OCI-LY1 (cell line): ENCODE data around the gene ZP1.

ENCODE experiments used
- H2AFZ ChIP-seq: fragments of 200-600 bp; sonication (generic), shearing (Covaris generic); 2 replicates; pipeline ENCODE4 v1.6.0; 2014; ENCODE audit warnings: antibody characterized with exemption, mild to moderate bottlenecking, low read length
- H3F3A ChIP-seq: fragments of 200-600 bp; sonication (generic), shearing (Covaris generic); 2 replicates; pipeline ENCODE4 v1.6.0; 2014; ENCODE audit warnings: mild to moderate bottlenecking, antibody characterized with exemption, low read length, moderate library complexity; ENCODE audit not compliant: insufficient read depth
- H3K27ac ChIP-seq: fragments of 200-600 bp; sonication (generic); 2 replicates; pipeline ENCODE4 v1.5.1; 2014; ENCODE audit warnings: low read length, mixed run types, mild to moderate bottlenecking, low read depth; ENCODE audit not compliant: poor library complexity, severe bottlenecking
- H3K27me3 ChIP-seq: fragments of 200-600 bp; sonication (generic); 2 replicates; pipeline ENCODE4 v1.6.0; 2014; ENCODE audit warnings: antibody characterized with exemption, mild to moderate bottlenecking, low read length, moderate library complexity; ENCODE audit not compliant: insufficient read depth
- H3K36me3 ChIP-seq: fragments of 200-600 bp; sonication (generic); 2 replicates; pipeline ENCODE4 v1.6.1; 2014; ENCODE audit warnings: mild to moderate bottlenecking, antibody characterized with exemption, low read length, moderate library complexity, mixed read lengths; ENCODE audit not compliant: insufficient read depth
- H3K4me1 ChIP-seq: fragments of 200-600 bp; sonication (generic); 2 replicates; pipeline ENCODE4 v1.5.1; 2014; ENCODE audit warnings: mild to moderate bottlenecking, low read length, moderate library complexity; ENCODE audit not compliant: insufficient read depth, severe bottlenecking
- H3K4me2 ChIP-seq: fragments of 200-600 bp; sonication (generic), shearing (Covaris generic); 2 replicates; pipeline ENCODE4 v1.6.1; 2014; ENCODE audit warnings: low read length
- H3K4me3 ChIP-seq: fragments of 200-600 bp; sonication (generic); 2 replicates; pipeline ENCODE4 v1.5.1; 2014; ENCODE audit warnings: low read length, low read depth, mild to moderate bottlenecking, mixed read lengths; ENCODE audit not compliant: poor library complexity, severe bottlenecking
- H3K79me2 ChIP-seq: fragments of 200-600 bp; shearing (Covaris generic); 2 replicates; pipeline ENCODE4 v1.6.1; 2016; ENCODE audit warnings: mixed run types, low read length, mixed read lengths; ENCODE audit not compliant: insufficient read depth
- H3K9ac ChIP-seq: fragments of 200-600 bp; sonication (generic), shearing (Covaris generic); 2 replicates; pipeline ENCODE4 v1.6.1; 2014; ENCODE audit warnings: mild to moderate bottlenecking, low read length, mixed read lengths
- H3K9me2 ChIP-seq: fragments of 200-600 bp; sonication (generic), shearing (Covaris generic); 2 replicates; pipeline ENCODE4 v1.6.1; 2014; ENCODE audit warnings: low read depth, mild to moderate bottlenecking, low read length, mixed read lengths
- H3K9me3 ChIP-seq: fragments of 200-600 bp; shearing (Covaris generic); 2 replicates; pipeline ENCODE4 v1.6.1; 2014; ENCODE audit warnings: low read length, mixed read lengths
- H4K20me1 ChIP-seq: fragments of 200-600 bp; sonication (generic), shearing (Covaris generic); 2 replicates; pipeline ENCODE4 v1.6.0; 2016; ENCODE audit warnings: mild to moderate bottlenecking, low read length; ENCODE audit not compliant: insufficient read depth
- EZH2 ChIP-seq: fragments of 200-600 bp; sonication (generic), shearing (Covaris generic); IDR thresholded peaks from 2 replicates; pipeline ENCODE4 v1.8.0; 2017; ENCODE audit warnings: borderline replicate concordance, mixed run types, mild to moderate bottlenecking, antibody characterized with exemption, low read length, moderate library complexity, mixed read lengths
- TF ChIP-seq, protein P1 (sequence below): fragments of 200-600 bp; sonication (generic), shearing (Covaris generic); IDR thresholded peaks from 2 replicates; pipeline ENCODE4 v1.5.1; 2017; ENCODE audit warnings: mild to moderate bottlenecking, antibody characterized with exemption, low read length, moderate library complexity, mixed read lengths

The ZP1 gene

DNA sequence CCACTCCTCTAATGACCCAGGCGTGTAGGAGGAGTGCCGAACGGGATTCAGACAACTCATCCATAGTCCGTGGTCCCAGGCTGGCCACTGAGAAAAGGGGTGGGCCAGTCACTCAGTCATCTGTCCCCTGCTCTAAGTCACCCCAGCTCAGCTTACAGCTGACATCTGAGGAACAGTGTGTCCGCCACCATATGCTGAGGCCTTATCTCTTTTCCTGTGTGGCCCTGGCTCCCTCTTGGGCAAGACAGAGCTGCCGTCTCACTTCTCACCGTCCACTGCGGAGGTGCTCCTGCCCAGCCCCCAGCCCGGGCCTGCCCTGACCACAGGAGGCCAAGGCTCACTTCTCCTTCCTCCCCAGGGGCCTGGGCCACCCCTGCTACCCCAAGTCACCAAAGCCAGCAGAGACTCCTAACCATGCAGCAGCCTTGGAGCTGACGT, 18.6 kb upstream of the ZP1 start:
- Histone ChIP-seq H4K20me1 (no peaks in the 10 kb centered on the region), H3K4me3 (no peak overlapping the region), H3K27me3 (no peaks in the 10 kb centered on the region), H3K9ac (no peak overlapping the region), H3K9me3 (no peaks in the 10 kb centered on the region), H3K9me2 (no peaks in the 10 kb centered on the region), H3K4me2 (no peak overlapping the region), H2AFZ (no peak overlapping the region), H3F3A (no peaks in the 10 kb centered on the region), H3K79me2 (peaks cover 10% of the 10 kb centered on the region), H3K4me1 (peaks cover 20% of the 10 kb centered on the region), H3K27ac (no peak overlapping the region), H3K36me3 (peaks cover 58% of the 10 kb centered on the region)
- TF ChIP-seq, protein P1, sequence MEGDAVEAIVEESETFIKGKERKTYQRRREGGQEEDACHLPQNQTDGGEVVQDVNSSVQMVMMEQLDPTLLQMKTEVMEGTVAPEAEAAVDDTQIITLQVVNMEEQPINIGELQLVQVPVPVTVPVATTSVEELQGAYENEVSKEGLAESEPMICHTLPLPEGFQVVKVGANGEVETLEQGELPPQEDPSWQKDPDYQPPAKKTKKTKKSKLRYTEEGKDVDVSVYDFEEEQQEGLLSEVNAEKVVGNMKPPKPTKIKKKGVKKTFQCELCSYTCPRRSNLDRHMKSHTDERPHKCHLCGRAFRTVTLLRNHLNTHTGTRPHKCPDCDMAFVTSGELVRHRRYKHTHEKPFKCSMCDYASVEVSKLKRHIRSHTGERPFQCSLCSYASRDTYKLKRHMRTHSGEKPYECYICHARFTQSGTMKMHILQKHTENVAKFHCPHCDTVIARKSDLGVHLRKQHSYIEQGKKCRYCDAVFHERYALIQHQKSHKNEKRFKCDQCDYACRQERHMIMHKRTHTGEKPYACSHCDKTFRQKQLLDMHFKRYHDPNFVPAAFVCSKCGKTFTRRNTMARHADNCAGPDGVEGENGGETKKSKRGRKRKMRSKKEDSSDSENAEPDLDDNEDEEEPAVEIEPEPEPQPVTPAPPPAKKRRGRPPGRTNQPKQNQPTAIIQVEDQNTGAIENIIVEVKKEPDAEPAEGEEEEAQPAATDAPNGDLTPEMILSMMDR, result no peak

GRCh38 chr11:60849641-60850520, 17.5 kb upstream of the ZP1 start:
- peaks cover 54% of the 10 kb centered on the region for H3K36me3 ChIP-seq

GRCh38 chr11:60851327-60852104, 15.8 kb upstream of the ZP1 start:
- H2AFZ ChIP-seq, result no peak overlapping the region
- no peaks in the 10 kb centered on the region for H3K79me2 ChIP-seq
- H3K4me3 ChIP-seq, result no peak overlapping the region
- H3F3A ChIP-seq, result no peaks in the 10 kb centered on the region
- H4K20me1 ChIP-seq, result no peaks in the 10 kb centered on the region
- H3K9me3 ChIP-seq, result no peaks in the 10 kb centered on the region
- no peaks in the 10 kb centered on the region for H3K4me1 ChIP-seq
- TF ChIP-seq, protein P1, result no peak
- TF ChIP-seq EZH2, result no peak
- no peak overlapping the region for H3K4me2 ChIP-seq
- no peaks in the 10 kb centered on the region for H3K9me2 ChIP-seq
- no peaks in the 10 kb centered on the region for H3K27me3 ChIP-seq
- H3K9ac ChIP-seq, result no peak overlapping the region
- H3K36me3 ChIP-seq, result peaks cover 50% of the 10 kb centered on the region
- no peak overlapping the region for H3K27ac ChIP-seq

More at GRCh38 chr11:60849641-60850520, 17.5 kb upstream of the ZP1 start:
- Histone ChIP-seq H3F3A (no peaks in the 10 kb centered on the region), H3K27ac (no peak overlapping the region), H3K79me2 (peaks cover under 1% of the 10 kb centered on the region), H3K4me3 (no peak overlapping the region), H3K9me3 (no peaks in the 10 kb centered on the region), H3K9ac (no peak overlapping the region), H4K20me1 (no peaks in the 10 kb centered on the region), H3K9me2 (no peaks in the 10 kb centered on the region), H3K4me2 (no peak overlapping the region), H2AFZ (no peak overlapping the region), H3K27me3 (no peaks in the 10 kb centered on the region), H3K4me1 (peaks cover 8% of the 10 kb centered on the region)
- TF ChIP-seq EZH2, result no peak
- TF ChIP-seq, protein P1, result no peak
